ENCODE results near the gene VPS41. TPM values are rescaled to one million over a fixed set of nuclear protein-coding genes. Genes with fewer than 3 reads are reported as not detected.

Gene VPS41
- total RNA-seq, 6 experiments from 2014 or later = 58.6 to 75.5 (median 64.4) TPM

DNA sequence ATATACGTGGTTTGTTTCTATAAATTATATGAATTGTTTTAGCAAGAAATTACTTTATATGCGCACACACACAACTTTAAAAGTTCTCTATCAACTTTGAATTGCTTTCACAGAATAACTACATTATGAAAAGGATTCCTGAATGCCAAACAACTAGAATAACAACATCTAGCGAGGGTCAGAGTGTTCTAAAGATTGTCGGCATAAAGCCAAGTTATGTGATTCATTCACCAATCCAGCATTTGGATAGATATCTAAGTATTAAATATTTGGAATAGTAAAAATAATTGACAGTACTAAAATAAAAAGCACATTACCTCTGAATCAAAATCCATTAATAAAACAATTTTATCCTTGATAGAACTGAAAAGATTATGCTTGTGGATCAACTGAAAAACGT is 152.5 kb downstream of the VPS41 start:
- Mint-ChIP-seq H3K4me1 (ENCODE audit: low read depth) (peaks cover 16% of the 10 kb centered on the region), H3K27ac (no peak overlapping the region), H3K27me3 (ENCODE audit: insufficient read depth) (no peaks in the 10 kb centered on the region), H3K36me3 (ENCODE audit: low read depth) (no peaks in the 10 kb centered on the region), H3K9me3 (no peaks in the 10 kb centered on the region), H3K4me3 (no peak overlapping the region)
- no peak for DNase-seq
- no peak for TF ChIP-seq CTCF (IDR thresholded peaks at IDR 0.05)

- Mint-ChIP-seq H3K9me3 (no peaks in the 10 kb centered on the region), H3K27me3 (ENCODE audit: insufficient read depth) (no peaks in the 10 kb centered on the region), H3K27ac (no peak overlapping the region), H3K4me3 (no peak overlapping the region), H3K4me1 (ENCODE audit: low read depth) (peaks cover 30% of the 10 kb centered on the region), H3K36me3 (ENCODE audit: low read depth) (no peaks in the 10 kb centered on the region)
- TF ChIP-seq CTCF (IDR thresholded peaks at IDR 0.05) = no peak
- no peak for DNase-seq
Measured at GRCh38 chr7:38753347-38753746, 155.6 kb downstream of the VPS41 start.

DNA sequence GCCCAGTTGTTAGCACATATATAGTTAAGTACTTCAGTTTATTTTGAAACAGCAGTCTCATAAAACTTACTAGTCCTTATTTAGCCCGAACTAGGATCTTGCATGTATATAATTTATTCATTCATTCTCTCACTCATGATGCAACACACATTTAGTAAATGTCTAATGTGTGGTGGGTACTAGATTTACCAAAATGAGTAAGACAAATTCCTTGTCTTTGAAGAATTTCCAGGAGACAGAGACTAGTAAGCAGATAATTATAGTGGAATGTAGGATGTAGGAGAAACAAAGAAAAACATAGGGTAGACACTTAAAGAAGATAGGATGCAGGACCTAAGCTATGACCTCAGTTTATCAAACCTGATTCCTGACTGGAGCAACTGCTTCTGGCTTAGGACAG is 157.6 kb downstream of the VPS41 start:
- Mint-ChIP-seq H3K36me3 (ENCODE audit: low read depth) (no peaks in the 10 kb centered on the region), H3K27ac (peak overlapping the region; percentile 9), H3K27me3 (ENCODE audit: insufficient read depth) (no peaks in the 10 kb centered on the region), H3K9me3 (no peaks in the 10 kb centered on the region), H3K4me3 (no peak overlapping the region), H3K4me1 (ENCODE audit: low read depth) (peaks cover 32% of the 10 kb centered on the region)
- TF ChIP-seq CTCF (IDR thresholded peaks at IDR 0.05) = no peak
- DNase-seq = peak; percentile 50

GRCh38 chr7:38748056-38748610 is 160.9 kb downstream of the VPS41 start:
- no peaks in the 10 kb centered on the region for H3K36me3 Mint-ChIP-seq (ENCODE audit: low read depth)
- H3K9me3 Mint-ChIP-seq = no peaks in the 10 kb centered on the region
- DNase-seq = peak; percentile 21
- TF ChIP-seq CTCF (IDR thresholded peaks at IDR 0.05) = peak; percentile 73
- H3K27ac Mint-ChIP-seq = no peak overlapping the region
- no peaks in the 10 kb centered on the region for H3K27me3 Mint-ChIP-seq (ENCODE audit: insufficient read depth)
- no peak overlapping the region for H3K4me3 Mint-ChIP-seq
- H3K4me1 Mint-ChIP-seq (ENCODE audit: low read depth) = peaks cover 51% of the 10 kb centered on the region

GRCh38 chr7:38746438-38746837 is 162.6 kb downstream of the VPS41 start:
- H3K4me3 Mint-ChIP-seq = no peak overlapping the region

More at GRCh38 chr7:38746438-38746837, 162.6 kb downstream of the VPS41 start:
- Mint-ChIP-seq H3K27ac (no peak overlapping the region), H3K27me3 (ENCODE audit: insufficient read depth) (no peaks in the 10 kb centered on the region), H3K4me1 (ENCODE audit: low read depth) (peaks cover 44% of the 10 kb centered on the region), H3K9me3 (no peaks in the 10 kb centered on the region), H3K36me3 (ENCODE audit: low read depth) (peaks cover 7% of the 10 kb centered on the region; the same call in 1 of the 2 replicates)
- TF ChIP-seq CTCF (IDR thresholded peaks at IDR 0.05) = no peak
- DNase-seq = no peak
